Thyroid gland (tissue), 4 donors: ENCODE measurements around the gene ZNF865.

ENCODE experiments used
- CTCF ChIP-seq, 6 experiments: fragments of 200-600 bp in 3 of 6; fragments of 450-650 bp in 3 of 6; sonication (generic) in 3 of 6; IDR thresholded peaks; one replicate each; pipeline ENCODE4 v1.5.1; 2016 to 2019; ENCODE audit warnings: antibody characterized with exemption in 6 of 6, mild to moderate bottlenecking in 2 of 6, inconsistent platforms in 1 of 6, moderate library complexity in 1 of 6
- POLR2A ChIP-seq, 2 donors: fragments of 450-650 bp; IDR thresholded peaks; one replicate each; pipeline ENCODE4 v1.6.1; 2017; ENCODE audit warnings: antibody characterized with exemption in 2 of 2, mild to moderate bottlenecking in 2 of 2, moderate library complexity in 1 of 2

GRCh38 chr19:55649268-55650125 lies 44.0 kb downstream of the ZNF865 start:
- no peak for TF ChIP-seq CTCF (IDR thresholded peaks at IDR 0.05)
- TF ChIP-seq POLR2A (IDR thresholded peaks at IDR 0.05), result no peak
